Measurements from ENCODE around the gene GKN1.
"Not testable (repeated sequence)": the region's sequence is repeated elsewhere in the genome, so short reads cannot be mapped to it uniquely, and the experiment has no call there.

The GKN1 gene

GRCh38 chr2:68974251-68974650 lies at the start of gene GKN1:
TSS of gene GKN1 (plus strand) at chr2:68974636. CDS start at chr2:68974678, 42 bp downstream.
- no peak for DNase-seq

GRCh38 chr2:68925295-68925896 lies 49.0 kb upstream of the GKN1 start:
- no peak for DNase-seq

- DNase-seq, result no peak
These were observed 47.6 kb upstream of the GKN1 start for GRCh38 chr2:68926796-68927195.

- no peak for DNase-seq
These were observed 43.2 kb upstream of the GKN1 start for GRCh38 chr2:68931149-68931711.

GRCh38 chr2:68931799-68932198 lies 42.6 kb upstream of the GKN1 start:
- no peak for DNase-seq

- no peak for DNase-seq
These were observed 42.0 kb upstream of the GKN1 start for GRCh38 chr2:68932402-68932801.

GRCh38 chr2:68934021-68934420 lies 40.4 kb upstream of the GKN1 start:
- no peak for DNase-seq

GRCh38 chr2:68935471-68935870 lies 39.0 kb upstream of the GKN1 start:
- no peak for DNase-seq

GRCh38 chr2:68936427-68936826 lies 38.0 kb upstream of the GKN1 start:
- no peak for DNase-seq

- DNase-seq, result no peak
These were observed 37.5 kb upstream of the GKN1 start for GRCh38 chr2:68936889-68937288.

- DNase-seq, result no peak
These were observed 36.9 kb upstream of the GKN1 start for GRCh38 chr2:68937346-68938055.

- no peak for DNase-seq
These were observed 35.5 kb upstream of the GKN1 start for GRCh38 chr2:68938938-68939337.

GRCh38 chr2:68939962-68940361 lies 34.5 kb upstream of the GKN1 start:
- no peak for DNase-seq

GRCh38 chr2:68940369-68940768 lies 34.1 kb upstream of the GKN1 start:
- DNase-seq, result no peak

- DNase-seq, result no peak
These were observed 31.6 kb upstream of the GKN1 start for GRCh38 chr2:68942827-68943226.

- peak; percentile 52 for DNase-seq
These were observed 30.6 kb upstream of the GKN1 start for GRCh38 chr2:68943581-68944568.

- no peak for DNase-seq
These were observed 28.3 kb upstream of the GKN1 start for GRCh38 chr2:68946117-68946516.

GRCh38 chr2:68948710-68949109 lies 25.7 kb upstream of the GKN1 start:
- DNase-seq, result no peak

GRCh38 chr2:68951899-68952298 lies 22.5 kb upstream of the GKN1 start:
- DNase-seq, result no peak

- no peak for DNase-seq
These were observed 21.4 kb upstream of the GKN1 start, which contains the start of gene GKN2 for GRCh38 chr2:68952887-68953521. TSS of gene GKN2 (minus strand) at chr2:68952893. CDS start at chr2:68952861, 32 bp downstream.

GRCh38 chr2:68955432-68955831 lies 19.0 kb upstream of the GKN1 start:
- not testable (repeated sequence) for DNase-seq

- no peak for DNase-seq
These were observed 15.4 kb upstream of the GKN1 start for GRCh38 chr2:68959001-68959400.

GRCh38 chr2:68961380-68961779 lies 13.1 kb upstream of the GKN1 start:
- DNase-seq, result no peak

All from DMS79 (cell line).